ENCODE results near the gene PPARG.

PPARG gene

DNA sequence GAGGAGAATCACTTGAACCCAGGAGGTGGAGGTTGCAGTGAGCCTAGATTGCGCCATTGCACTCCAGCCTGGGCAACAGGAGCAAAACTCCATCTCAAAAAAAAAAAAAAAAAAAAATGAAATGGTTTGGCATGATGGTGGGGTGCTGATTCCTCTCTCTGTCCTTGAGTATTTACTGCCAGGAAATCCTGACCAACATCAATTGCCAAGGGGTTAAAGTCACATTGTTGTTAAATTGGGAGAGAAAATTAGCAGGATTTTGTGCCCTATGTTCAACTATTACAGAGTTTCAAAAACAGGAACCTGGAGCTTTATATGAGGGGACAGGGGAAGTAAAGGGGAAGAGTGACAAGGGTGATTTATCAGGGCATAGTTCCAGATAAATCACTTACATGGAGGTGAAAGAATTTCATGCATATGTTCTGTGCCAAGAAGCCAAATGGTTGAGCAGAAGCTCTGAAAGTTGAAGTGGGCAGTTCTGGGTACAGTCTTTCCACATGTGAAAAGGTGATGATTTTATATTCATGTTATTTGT, 124.9 kb downstream of the PPARG start:
- H3K36me3 ChIP-seq (replicated peaks; ENCODE audit: insufficient read depth, low read length): no peaks in the 10 kb centered on the region
- no peak overlapping the region for H2AFZ ChIP-seq (ENCODE audit: low read length)
- no peak overlapping the region for H3K4me2 ChIP-seq (ENCODE audit: low read depth, low read length)
- H3K79me2 ChIP-seq (ENCODE audit: low read length): no peaks in the 10 kb centered on the region
- no peak overlapping the region for H3K27ac ChIP-seq (ENCODE audit: low read length)
- no peaks in the 10 kb centered on the region for H3K9me3 ChIP-seq (replicated peaks; ENCODE audit: insufficient read depth, low read length)
- no peaks in the 10 kb centered on the region for H3K4me1 ChIP-seq (ENCODE audit: low read length)
- no peaks in the 10 kb centered on the region for H3F3A ChIP-seq (ENCODE audit: insufficient read depth, low read length)
- H3K4me3 ChIP-seq (ENCODE audit: low read length): no peak overlapping the region
- no peak for TF ChIP-seq EZH2 (optimal IDR thresholded peaks at IDR 0.05; ENCODE audit: low read depth, low read length)
- TF ChIP-seq, protein P1, sequence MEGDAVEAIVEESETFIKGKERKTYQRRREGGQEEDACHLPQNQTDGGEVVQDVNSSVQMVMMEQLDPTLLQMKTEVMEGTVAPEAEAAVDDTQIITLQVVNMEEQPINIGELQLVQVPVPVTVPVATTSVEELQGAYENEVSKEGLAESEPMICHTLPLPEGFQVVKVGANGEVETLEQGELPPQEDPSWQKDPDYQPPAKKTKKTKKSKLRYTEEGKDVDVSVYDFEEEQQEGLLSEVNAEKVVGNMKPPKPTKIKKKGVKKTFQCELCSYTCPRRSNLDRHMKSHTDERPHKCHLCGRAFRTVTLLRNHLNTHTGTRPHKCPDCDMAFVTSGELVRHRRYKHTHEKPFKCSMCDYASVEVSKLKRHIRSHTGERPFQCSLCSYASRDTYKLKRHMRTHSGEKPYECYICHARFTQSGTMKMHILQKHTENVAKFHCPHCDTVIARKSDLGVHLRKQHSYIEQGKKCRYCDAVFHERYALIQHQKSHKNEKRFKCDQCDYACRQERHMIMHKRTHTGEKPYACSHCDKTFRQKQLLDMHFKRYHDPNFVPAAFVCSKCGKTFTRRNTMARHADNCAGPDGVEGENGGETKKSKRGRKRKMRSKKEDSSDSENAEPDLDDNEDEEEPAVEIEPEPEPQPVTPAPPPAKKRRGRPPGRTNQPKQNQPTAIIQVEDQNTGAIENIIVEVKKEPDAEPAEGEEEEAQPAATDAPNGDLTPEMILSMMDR (IDR thresholded peaks at IDR 0.05; ENCODE audit: low read length): no peak
- no peak for TF ChIP-seq EZH2phosphoT487 (IDR thresholded peaks at IDR 0.05; ENCODE audit: low read length)
- no peaks in the 10 kb centered on the region for H4K20me1 ChIP-seq (ENCODE audit: insufficient read depth, low read length)
- DNase-seq: no peak
- H3K9me2 ChIP-seq (replicated peaks; ENCODE audit: insufficient read depth, low read length): no peaks in the 10 kb centered on the region
- H3K27me3 ChIP-seq (replicated peaks; ENCODE audit: insufficient read depth, low read length): no peaks in the 10 kb centered on the region
- no peak overlapping the region for H3K9ac ChIP-seq (ENCODE audit: low read length)

DNA sequence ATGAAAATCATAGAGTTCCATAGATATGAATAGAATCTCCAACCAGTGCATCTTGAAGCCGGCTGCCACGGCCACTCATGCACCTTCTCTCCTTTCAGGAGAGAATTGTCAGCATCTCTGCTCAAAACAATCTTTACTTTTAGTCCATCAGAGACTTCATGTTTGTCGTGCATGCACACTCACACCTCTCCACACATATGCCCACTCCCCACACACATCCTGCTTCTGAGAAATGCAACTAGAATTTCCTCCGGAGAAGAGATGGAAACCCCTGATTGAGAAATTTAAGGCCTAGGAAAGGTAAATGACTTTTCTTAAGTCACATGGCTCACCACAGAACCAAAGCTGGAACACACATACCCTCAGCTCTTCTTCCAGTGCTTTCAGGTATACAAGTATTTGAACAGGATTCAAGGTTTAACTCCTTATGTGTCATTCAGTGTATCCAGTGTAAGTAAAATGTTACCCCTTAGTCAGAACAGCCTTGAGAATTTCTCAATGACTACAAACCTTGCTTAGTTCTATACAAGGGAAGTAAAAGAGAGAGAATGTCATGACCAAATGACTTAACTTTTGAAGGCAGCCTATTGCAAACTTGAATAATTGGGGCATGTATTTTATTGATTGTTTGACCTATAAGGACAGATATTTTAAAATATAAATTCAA, 126.3 kb downstream of the PPARG start:
- H3K9me3 ChIP-seq (replicated peaks; ENCODE audit: insufficient read depth, low read length): no peaks in the 10 kb centered on the region
- H3K36me3 ChIP-seq (replicated peaks; ENCODE audit: insufficient read depth, low read length): no peaks in the 10 kb centered on the region
- H3K4me2 ChIP-seq (ENCODE audit: low read depth, low read length): no peak overlapping the region
- no peak overlapping the region for H3K9ac ChIP-seq (ENCODE audit: low read length)
- no peaks in the 10 kb centered on the region for H3F3A ChIP-seq (ENCODE audit: insufficient read depth, low read length)
- H3K27me3 ChIP-seq (replicated peaks; ENCODE audit: insufficient read depth, low read length): no peaks in the 10 kb centered on the region
- H3K27ac ChIP-seq (ENCODE audit: low read length): no peak overlapping the region
- DNase-seq: no peak
- TF ChIP-seq EZH2 (optimal IDR thresholded peaks at IDR 0.05; ENCODE audit: low read depth, low read length) (no peak), EZH2phosphoT487 (IDR thresholded peaks at IDR 0.05; ENCODE audit: low read length) (no peak)
- TF ChIP-seq, protein P1 (IDR thresholded peaks at IDR 0.05; ENCODE audit: low read length): no peak
- no peaks in the 10 kb centered on the region for H3K79me2 ChIP-seq (ENCODE audit: low read length)
- no peaks in the 10 kb centered on the region for H3K4me1 ChIP-seq (ENCODE audit: low read length)
- H3K4me3 ChIP-seq (ENCODE audit: low read length): no peak overlapping the region
- no peak overlapping the region for H2AFZ ChIP-seq (ENCODE audit: low read length)
- no peaks in the 10 kb centered on the region for H3K9me2 ChIP-seq (replicated peaks; ENCODE audit: insufficient read depth, low read length)
- no peaks in the 10 kb centered on the region for H4K20me1 ChIP-seq (ENCODE audit: insufficient read depth, low read length)

DNA sequence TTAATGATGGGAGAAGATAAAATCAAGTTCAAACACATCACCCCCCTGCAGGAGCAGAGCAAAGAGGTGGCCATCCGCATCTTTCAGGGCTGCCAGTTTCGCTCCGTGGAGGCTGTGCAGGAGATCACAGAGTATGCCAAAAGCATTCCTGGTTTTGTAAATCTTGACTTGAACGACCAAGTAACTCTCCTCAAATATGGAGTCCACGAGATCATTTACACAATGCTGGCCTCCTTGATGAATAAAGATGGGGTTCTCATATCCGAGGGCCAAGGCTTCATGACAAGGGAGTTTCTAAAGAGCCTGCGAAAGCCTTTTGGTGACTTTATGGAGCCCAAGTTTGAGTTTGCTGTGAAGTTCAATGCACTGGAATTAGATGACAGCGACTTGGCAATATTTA, 127.9 kb downstream of the PPARG start:
- H3K9me2 ChIP-seq (replicated peaks; ENCODE audit: insufficient read depth, low read length): no peaks in the 10 kb centered on the region
- no peak for DNase-seq
- no peak overlapping the region for H3K4me2 ChIP-seq (ENCODE audit: low read depth, low read length)
- no peaks in the 10 kb centered on the region for H3K79me2 ChIP-seq (ENCODE audit: low read length)
- no peak overlapping the region for H2AFZ ChIP-seq (ENCODE audit: low read length)
- H3K9ac ChIP-seq (ENCODE audit: low read length): no peak overlapping the region
- H3K9me3 ChIP-seq (replicated peaks; ENCODE audit: insufficient read depth, low read length): no peaks in the 10 kb centered on the region
- no peak overlapping the region for H3K27ac ChIP-seq (ENCODE audit: low read length)
- no peaks in the 10 kb centered on the region for H4K20me1 ChIP-seq (ENCODE audit: insufficient read depth, low read length)
- no peaks in the 10 kb centered on the region for H3F3A ChIP-seq (ENCODE audit: insufficient read depth, low read length)
- H3K36me3 ChIP-seq (replicated peaks; ENCODE audit: insufficient read depth, low read length): no peaks in the 10 kb centered on the region
- no peak for TF ChIP-seq EZH2 (optimal IDR thresholded peaks at IDR 0.05; ENCODE audit: low read depth, low read length)
- TF ChIP-seq EZH2phosphoT487 (IDR thresholded peaks at IDR 0.05; ENCODE audit: low read length): no peak
- TF ChIP-seq, protein P1 (IDR thresholded peaks at IDR 0.05; ENCODE audit: low read length): no peak
- no peaks in the 10 kb centered on the region for H3K4me1 ChIP-seq (ENCODE audit: low read length)
- no peak overlapping the region for H3K4me3 ChIP-seq (ENCODE audit: low read length)
- H3K27me3 ChIP-seq (replicated peaks; ENCODE audit: insufficient read depth, low read length): no peaks in the 10 kb centered on the region

Data from MM.1S (cell line).